Nephron (organoid): ENCODE measurements around the gene FMO3.

ENCODE experiments used
- H3K27ac Mint-ChIP-seq, 3 experiments: 2 replicates each; pipeline ENCODE4 v1.8.0; 2020; ENCODE audit warnings: mixed read lengths in 3 of 3, mild to moderate bottlenecking in 2 of 3, moderate library complexity in 1 of 3
- H3K27me3 Mint-ChIP-seq: 2 replicates; pipeline ENCODE4 v1.8.0; 2021; ENCODE audit warnings: low read depth, mild to moderate bottlenecking, moderate library complexity, mixed read lengths
- H3K36me3 Mint-ChIP-seq: 2 replicates; pipeline ENCODE4 v1.8.0; 2020; ENCODE audit warnings: low read depth, mixed read lengths
- H3K4me1 Mint-ChIP-seq: 2 replicates; pipeline ENCODE4 v1.8.0; 2020; ENCODE audit warnings: mixed read lengths
- H3K4me3 Mint-ChIP-seq, 3 experiments: 2 replicates each; pipeline ENCODE4 v1.8.0; 2020; ENCODE audit warnings: mild to moderate bottlenecking in 3 of 3, mixed read lengths in 3 of 3, moderate library complexity in 2 of 3
- H3K9me3 Mint-ChIP-seq: 2 replicates; pipeline ENCODE4 v1.8.0; 2020; ENCODE audit warnings: mixed read lengths
- CTCF ChIP-seq, 3 experiments: fragments of 200-600 bp; sonication (generic); IDR thresholded peaks; one replicate each; pipeline ENCODE4 v1.5.0; 2021; ENCODE audit warnings: antibody characterized with exemption in 3 of 3; ENCODE audit not compliant: unreplicated experiment in 3 of 3

FMO3 gene

GRCh38 chr1:171140956-171141687 lies 50.4 kb downstream of the FMO3 start:
- Mint-ChIP-seq H3K36me3 (no peaks in the 10 kb centered on the region), H3K4me1 (peaks cover 85% of the 10 kb centered on the region), H3K4me3 (peak overlapping the region in 1 of 3 experiments; percentile 5), H3K27ac (peak overlapping the region; percentile 92 to 96 (median 96)), H3K9me3 (no peaks in the 10 kb centered on the region), H3K27me3 (no peaks in the 10 kb centered on the region)
- TF ChIP-seq CTCF (IDR thresholded peaks at IDR 0.05; ENCODE audit: unreplicated experiment in 3 of 3): no peak

- Mint-ChIP-seq H3K4me3 (peak overlapping the region in 2 of 3 experiments; percentile 10 to 19), H3K27me3 (no peaks in the 10 kb centered on the region), H3K36me3 (no peaks in the 10 kb centered on the region), H3K9me3 (no peaks in the 10 kb centered on the region), H3K4me1 (peaks cover 81% of the 10 kb centered on the region), H3K27ac (peak overlapping the region; percentile 92 to 96 (median 96))
- TF ChIP-seq CTCF (IDR thresholded peaks at IDR 0.05; ENCODE audit: unreplicated experiment in 3 of 3): no peak
These were observed 51.1 kb downstream of the FMO3 start for GRCh38 chr1:171141688-171142415.

GRCh38 chr1:171142416-171143385 lies 52.0 kb downstream of the FMO3 start:
- no peak for TF ChIP-seq CTCF (IDR thresholded peaks at IDR 0.05; ENCODE audit: unreplicated experiment in 3 of 3)
- Mint-ChIP-seq H3K9me3 (no peaks in the 10 kb centered on the region), H3K36me3 (no peaks in the 10 kb centered on the region), H3K4me3 (peak overlapping the region in 1 of 3 experiments; percentile 9), H3K27ac (peak overlapping the region; percentile 92 to 96 (median 96)), H3K27me3 (no peaks in the 10 kb centered on the region), H3K4me1 (peaks cover 76% of the 10 kb centered on the region)

GRCh38 chr1:171150156-171150555 lies 59.5 kb downstream of the FMO3 start:
- TF ChIP-seq CTCF (IDR thresholded peaks at IDR 0.05; ENCODE audit: unreplicated experiment in 3 of 3): no peak
- Mint-ChIP-seq H3K4me1 (peaks cover 48% of the 10 kb centered on the region), H3K9me3 (no peaks in the 10 kb centered on the region), H3K36me3 (no peaks in the 10 kb centered on the region), H3K27ac (peak overlapping the region; percentile 46 to 94 (median 69)), H3K4me3 (no peak overlapping the region), H3K27me3 (peaks cover 3% of the 10 kb centered on the region)

GRCh38 chr1:171152549-171152948 lies 61.8 kb downstream of the FMO3 start:
- Mint-ChIP-seq H3K27ac (peak overlapping the region in 2 of 3 experiments; percentile 43 to 94), H3K9me3 (no peaks in the 10 kb centered on the region), H3K36me3 (no peaks in the 10 kb centered on the region), H3K4me3 (no peak overlapping the region), H3K27me3 (peaks cover 3% of the 10 kb centered on the region), H3K4me1 (peaks cover 36% of the 10 kb centered on the region)
- no peak for TF ChIP-seq CTCF (IDR thresholded peaks at IDR 0.05; ENCODE audit: unreplicated experiment in 3 of 3)
